Lower lobe of right lung (tissue), 2 donors: ENCODE results near the gene MED23. TPM values are rescaled to one million over a fixed set of nuclear protein-coding genes. Genes with fewer than 3 reads are reported as not detected.

ENCODE experiments used
- ATAC-seq, 2 donors: fragments of 200-7000 bp; cut with Tn5 transposase; one replicate each; pipeline ENCODE4 v1.9.1; 2020 to 2022; ENCODE audit warnings: mild to moderate bottlenecking in 2 of 2, moderate library complexity in 2 of 2
- DNase-seq: peaks from one replicate; pipeline ENCODE4 v3.0.0-alpha.2; 2020
- H3K27ac ChIP-seq: fragments of 200-600 bp; one replicate; pipeline ENCODE4 v1.8.0; 2022
- H3K27me3 ChIP-seq: fragments of 200-600 bp; one replicate; pipeline ENCODE4 v1.8.0; 2022; ENCODE audit warnings: low read depth
- H3K36me3 ChIP-seq: fragments of 200-600 bp; one replicate; pipeline ENCODE4 v1.8.0; 2022; ENCODE audit warnings: mild to moderate bottlenecking
- H3K4me1 ChIP-seq: fragments of 200-600 bp; one replicate; pipeline ENCODE4 v1.8.0; 2022
- H3K4me3 ChIP-seq: fragments of 200-600 bp; one replicate; pipeline ENCODE4 v1.8.0; 2022; ENCODE audit warnings: mild to moderate bottlenecking
- H3K9me3 ChIP-seq: fragments of 200-600 bp; one replicate; pipeline ENCODE4 v1.8.0; 2022
- CTCF ChIP-seq: fragments of 200-600 bp; IDR thresholded peaks from one replicate; pipeline ENCODE4 v1.8.0; 2022; ENCODE audit warnings: antibody characterized with exemption, mild to moderate bottlenecking
- intact Hi-C: fragments of 100-400 bp; cut with DNase I; formaldehyde crosslinking; loops from one replicate; pipeline ENCODE4 v1.11.0; 2022
- total RNA-seq: library from RNA; stranded (reverse); fragmentation: NEBNext Ultra II Directional; extraction: Animal tissue kit (Norgen Biotek cat#: 25700); gene quantifications from one replicate; pipeline ENCODE4 v1.2.1, GENCODE V29; 2021
- donor health status: DM: no; HTN: yes; CAD: no; lungs with severe emphysema.

MED23 gene
- total RNA-seq, 1 donor from 2014 or later = 28.9 TPM

DNA sequence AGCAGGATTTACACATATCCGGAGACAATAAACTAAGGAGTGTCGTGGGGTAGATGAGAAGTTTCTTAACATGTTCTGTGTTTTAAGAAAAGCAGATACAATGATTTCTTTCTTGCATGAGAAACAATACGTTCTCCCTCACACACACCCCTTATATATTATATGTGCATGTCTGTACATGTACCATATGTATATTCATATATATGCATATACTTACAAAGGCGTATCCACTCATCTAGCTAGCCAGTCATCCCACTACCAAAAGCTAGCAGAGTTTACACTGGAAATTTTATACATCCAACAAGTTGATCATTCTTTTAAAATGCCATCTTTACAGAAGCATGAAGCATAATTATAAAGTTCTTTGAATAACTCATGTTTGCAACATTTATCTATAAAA, 40.1 kb downstream of the MED23 start:
- no peaks in the 10 kb centered on the region for H3K4me1 ChIP-seq
- DNase-seq (no peak), ATAC-seq (no peak)
- no peak overlapping the region for H3K4me3 ChIP-seq
- H3K27me3 ChIP-seq = no peaks in the 10 kb centered on the region
- H3K9me3 ChIP-seq = no peaks in the 10 kb centered on the region
- intact Hi-C loops = no loop called here
- peaks cover 94% of the 10 kb centered on the region for H3K36me3 ChIP-seq
- no peak for TF ChIP-seq CTCF
- H3K27ac ChIP-seq = no peak overlapping the region

- TF ChIP-seq CTCF = no peak
- DNase-seq (no peak), ATAC-seq (no peak)
- Histone ChIP-seq H3K4me3 (no peak overlapping the region), H3K27me3 (no peaks in the 10 kb centered on the region), H3K27ac (no peak overlapping the region), H3K9me3 (no peaks in the 10 kb centered on the region), H3K36me3 (peaks cover 94% of the 10 kb centered on the region), H3K4me1 (no peaks in the 10 kb centered on the region)
- intact Hi-C loops = no loop called here
Measured at GRCh38 chr6:131586543-131586942, 41.5 kb downstream of the MED23 start.

GRCh38 chr6:131581523-131581922, 46.5 kb downstream of the MED23 start:
- peaks cover 82% of the 10 kb centered on the region for H3K36me3 ChIP-seq

GRCh38 chr6:131575834-131576478, 52.1 kb downstream of the MED23 start:
- ATAC-seq (no peak), DNase-seq (no peak)
- Histone ChIP-seq H3K4me3 (no peak overlapping the region), H3K4me1 (no peaks in the 10 kb centered on the region), H3K27me3 (no peaks in the 10 kb centered on the region), H3K36me3 (peaks cover 32% of the 10 kb centered on the region), H3K27ac (no peak overlapping the region), H3K9me3 (no peaks in the 10 kb centered on the region)
- TF ChIP-seq CTCF = no peak
- intact Hi-C loops = no loop called here

More at GRCh38 chr6:131581523-131581922, 46.5 kb downstream of the MED23 start:
- ATAC-seq = peak in 1 of 2 donors; percentile 56
- Histone ChIP-seq H3K27me3 (no peaks in the 10 kb centered on the region), H3K27ac (no peak overlapping the region), H3K4me1 (no peaks in the 10 kb centered on the region), H3K4me3 (no peak overlapping the region), H3K9me3 (no peaks in the 10 kb centered on the region)
- intact Hi-C loops = no loop called here
- no peak for DNase-seq
- no peak for TF ChIP-seq CTCF

DNA sequence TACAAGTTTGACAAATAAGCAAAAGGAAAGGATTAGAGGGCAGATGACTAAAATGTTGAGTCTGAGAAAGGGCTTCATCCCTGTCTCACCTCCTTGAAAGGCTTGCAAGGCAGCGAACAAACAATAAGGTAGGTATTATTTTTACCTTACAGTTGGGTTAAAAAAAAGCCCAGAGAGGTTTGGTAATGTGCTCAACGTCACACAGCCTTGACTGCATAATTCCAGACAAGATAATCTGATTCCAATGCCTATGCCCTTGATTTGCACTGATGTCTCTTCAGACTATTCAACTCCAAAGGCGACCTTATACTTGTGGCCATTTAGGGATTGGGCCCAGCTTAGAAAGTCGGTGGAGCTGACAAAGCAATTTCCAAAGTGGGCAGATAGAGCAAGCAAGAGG, 53.4 kb downstream of the MED23 start:
- DNase-seq = no peak
- TF ChIP-seq CTCF = no peak
- Histone ChIP-seq H3K36me3 (peaks cover 20% of the 10 kb centered on the region), H3K4me3 (no peak overlapping the region), H3K9me3 (no peaks in the 10 kb centered on the region), H3K27me3 (no peaks in the 10 kb centered on the region), H3K4me1 (no peaks in the 10 kb centered on the region), H3K27ac (no peak overlapping the region)
- no peak for ATAC-seq
- intact Hi-C loops = no loop called here
